ENCODE measurements around the gene TMEM171. TPM values are rescaled to one million over a fixed set of nuclear protein-coding genes. Genes with fewer than 3 reads are reported as not detected.

TMEM171 gene
- total and polyA plus RNA-seq, 2 of the 4 experiments (the other 2 are of a cell fraction), result 3.0 to 5.1 TPM

GRCh38 chr5:73110190-73110589 is 10.2 kb upstream of the TMEM171 start:
- no peak overlapping the region for H4K91ac ChIP-seq (ENCODE audit: insufficient read depth, low read depth, low read length)
- H3K23ac ChIP-seq (ENCODE audit: low read depth, low read length), result no peak overlapping the region
- ChIA-PET CTCF (interaction anchor here (1.2 kb wide), 1 partner anchor 91 kb away, joined by 3 read pairs; no protein-coding TSS in a partner anchor), POLR2A (ENCODE audit: unreplicated experiment) (no interaction called here)
- ATAC-seq (ENCODE audit: low read depth), result no peak
- peaks cover 6% of the 10 kb centered on the region for H3K4me1 ChIP-seq (ENCODE audit: control insufficient read depth, insufficient read depth, low read length)
- in situ Hi-C loops (cut with MboI; ENCODE audit: low sequenced_read_pairs), result no loop called here
- H3K9me3 ChIP-seq (ENCODE audit: control insufficient read depth, insufficient read depth, low read length), result 0 out of 2 replicates have a peak, but pooled peaks cover 2% of the 10 kb centered on the region
- no TSS peak for BruUV-seq (replicated peaks)
- no peak overlapping the region for H2BK5ac ChIP-seq (ENCODE audit: low read depth, low read length, poor library complexity, severe bottlenecking)
- H2AK5ac ChIP-seq (ENCODE audit: low read depth, low read length), result no peak overlapping the region
- 0 out of 2 replicates have a peak, but pooled peaks cover 1% of the 10 kb centered on the region for H3K27me3 ChIP-seq (ENCODE audit: control insufficient read depth, insufficient read depth, low read length)
- no peak overlapping the region for H2AK9ac ChIP-seq (replicated peaks; ENCODE audit: low read depth, low read length, poor library complexity)
- DNase-seq, result no peak
- H4K20me1 ChIP-seq (ENCODE audit: insufficient read depth, low read length), result peaks cover 6% of the 10 kb centered on the region; the same call in 1 of the 2 replicates
- H3K79me1 ChIP-seq (ENCODE audit: low read depth in 1 of 2, low read length in 2 of 2), result no peaks in the 10 kb centered on the region
- H3K4me3 ChIP-seq (ENCODE audit: insufficient read depth, low read depth, low read length), result no peak overlapping the region
- no peak overlapping the region for H2BK20ac ChIP-seq (ENCODE audit: low read depth, low read length)
- intact Hi-C loops (cut with micrococcal nuclease), result no loop called here
- H3K4me2 ChIP-seq (ENCODE audit: low read depth, low read length), result no peak overlapping the region
- no peak overlapping the region for H4K5ac ChIP-seq (ENCODE audit: low read depth, low read length)
- no peaks in the 10 kb centered on the region for H3K36me3 ChIP-seq (ENCODE audit: control insufficient read depth, insufficient read depth, low read length)
- H3K14ac ChIP-seq (replicated peaks; ENCODE audit: low read depth, low read length), result no peak overlapping the region
- no peak overlapping the region for H2BK120ac ChIP-seq (ENCODE audit: low read depth, low read length)
- H2AFZ ChIP-seq (replicated peaks; ENCODE audit: low read length, poor library complexity), result no peak overlapping the region
- WGBS, 2 experiments (ENCODE audit: extremely low coverage in 2 of 2, insufficient read length in 1 of 2), result no CpG with 5 or more reads among the region's 1 CpG
- no peak overlapping the region for H3K56ac ChIP-seq (ENCODE audit: extremely low read depth, insufficient read depth, low read length)
- H3K9ac ChIP-seq (ENCODE audit: low read depth, low read length), result no peak overlapping the region
- no peak overlapping the region for H3K4ac ChIP-seq (ENCODE audit: low read depth, low read length)
- no peak for TF ChIP-seq SMC3 (IDR thresholded peaks at IDR 0.05; ENCODE audit: low read depth, low read length)
- no peak for TF ChIP-seq BHLHE40 (IDR thresholded peaks at IDR 0.05; ENCODE audit: low read depth, low read length)
- TF ChIP-seq ELK1 (IDR thresholded peaks at IDR 0.05; ENCODE audit: borderline replicate concordance, low read depth, low read length), result no peak
- TF ChIP-seq MXI1 (IDR thresholded peaks at IDR 0.05; ENCODE audit: borderline replicate concordance, low read depth, low read length), result no peak
- no peak for TF ChIP-seq USF2 (IDR thresholded peaks at IDR 0.05; ENCODE audit: low read depth, low read length)
- no peak for TF ChIP-seq POLR2A (IDR thresholded peaks at IDR 0.05; ENCODE audit: low read depth, low read length)
- TF ChIP-seq MAZ (IDR thresholded peaks at IDR 0.05; ENCODE audit: borderline replicate concordance, low read depth, low read length), result no peak
- TF ChIP-seq CEBPB (IDR thresholded peaks at IDR 0.05; ENCODE audit: low read depth, low read length), result no peak
- H3K18ac ChIP-seq (ENCODE audit: low read depth, low read length), result no peak overlapping the region
- no peak overlapping the region for H3K27ac ChIP-seq (ENCODE audit: insufficient read depth, low read length)
- no peak overlapping the region for H2BK15ac ChIP-seq (ENCODE audit: low read depth, low read length)
- no peak overlapping the region for H4K8ac ChIP-seq (ENCODE audit: low read depth in 2 of 2, low read length in 2 of 2)
- H3K9me1 ChIP-seq (ENCODE audit: insufficient read depth, low read length), result peaks cover 9% of the 10 kb centered on the region
- dilution Hi-C loops (cut with HindIII; ENCODE audit: low sequenced_read_pairs, unreplicated experiment), result no loop called here
